ENCODE measurements around the gene DOCK10. TPM values are rescaled to one million over a fixed set of nuclear protein-coding genes. Genes with fewer than 3 reads are reported as not detected.
A peak's percentile ranks its signal among the peaks of the same experiment; 100 is the strongest.

DOCK10 gene
- 1 to 10 TPM; 2.0 to 3.4 TPM for total RNA-seq

DNA sequence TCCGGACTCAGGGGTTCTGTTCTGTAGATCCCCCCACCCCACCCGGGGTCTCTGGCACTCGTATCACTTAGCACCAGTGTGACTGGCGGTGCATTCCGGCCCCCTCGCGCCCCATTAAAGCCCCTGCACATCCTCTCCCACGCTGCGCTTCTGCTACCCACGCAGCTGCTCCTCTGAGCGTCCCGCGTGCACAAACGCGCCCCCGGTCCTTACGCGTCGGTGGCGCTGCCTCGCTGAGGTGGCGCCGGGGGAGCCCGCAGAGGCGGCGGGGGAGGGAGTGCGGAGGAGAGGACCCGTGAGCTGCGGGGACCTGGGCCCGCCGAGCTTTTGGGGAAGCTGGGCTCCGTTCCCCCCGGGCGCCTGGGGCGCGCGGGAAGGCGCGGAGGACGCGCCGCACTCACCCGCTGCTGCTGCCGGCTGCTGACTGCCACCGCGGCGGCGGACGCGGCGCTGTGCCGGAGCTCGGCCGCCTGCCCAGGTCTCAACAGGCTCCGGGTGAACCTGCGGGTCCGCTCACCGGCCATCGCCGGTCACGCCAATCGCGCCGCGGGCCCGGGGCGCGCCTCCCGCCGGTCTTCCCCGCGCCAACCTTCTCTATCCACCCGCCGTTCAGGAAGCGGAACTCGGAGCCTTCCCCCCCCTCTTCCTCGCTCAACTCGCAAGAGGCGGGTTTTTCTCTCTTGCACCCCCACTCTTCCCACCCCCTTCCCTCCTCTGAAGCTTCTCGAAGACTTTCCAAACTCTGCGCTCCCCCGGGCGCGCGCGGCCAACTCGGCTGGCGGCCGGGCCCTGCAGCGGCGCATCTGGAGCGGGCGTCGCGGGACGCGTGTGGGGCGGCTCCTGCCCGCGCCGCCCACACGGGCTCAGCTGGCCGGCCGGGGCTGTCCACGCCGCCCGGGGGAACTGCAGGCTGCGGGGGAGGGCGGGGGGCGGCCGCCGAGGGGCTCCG, at the start of gene DOCK10:
TSS of gene DOCK10 (minus strand) at position 618 of the 949 bp plus-strand sequence. CDS start at position 524, 94 bp downstream.
- DNase-seq: peak in 3 of 4 donors; percentile 9 to 39 (median 15)
- Histone ChIP-seq H3K36me3 (replicated peaks in 1 of 2; ENCODE audit: insufficient read depth in 1 of 2, low read depth in 2 of 2) (no peaks in the 10 kb centered on the region), H3K9me3 (no peaks in the 10 kb centered on the region), H3K4me1 (peaks cover 16% of the 10 kb centered on the region), H3K4me3 (peak within 1 kb of the TSS in 1 of 2 donors; percentile 34), H3K27me3 (no peaks in the 10 kb centered on the region), H3K27ac (peak within 1 kb of the TSS in 1 of 4 donors; percentile 27)
- no peak for TF ChIP-seq POLR2A (IDR thresholded peaks at IDR 0.05)
- TF ChIP-seq, protein P1, sequence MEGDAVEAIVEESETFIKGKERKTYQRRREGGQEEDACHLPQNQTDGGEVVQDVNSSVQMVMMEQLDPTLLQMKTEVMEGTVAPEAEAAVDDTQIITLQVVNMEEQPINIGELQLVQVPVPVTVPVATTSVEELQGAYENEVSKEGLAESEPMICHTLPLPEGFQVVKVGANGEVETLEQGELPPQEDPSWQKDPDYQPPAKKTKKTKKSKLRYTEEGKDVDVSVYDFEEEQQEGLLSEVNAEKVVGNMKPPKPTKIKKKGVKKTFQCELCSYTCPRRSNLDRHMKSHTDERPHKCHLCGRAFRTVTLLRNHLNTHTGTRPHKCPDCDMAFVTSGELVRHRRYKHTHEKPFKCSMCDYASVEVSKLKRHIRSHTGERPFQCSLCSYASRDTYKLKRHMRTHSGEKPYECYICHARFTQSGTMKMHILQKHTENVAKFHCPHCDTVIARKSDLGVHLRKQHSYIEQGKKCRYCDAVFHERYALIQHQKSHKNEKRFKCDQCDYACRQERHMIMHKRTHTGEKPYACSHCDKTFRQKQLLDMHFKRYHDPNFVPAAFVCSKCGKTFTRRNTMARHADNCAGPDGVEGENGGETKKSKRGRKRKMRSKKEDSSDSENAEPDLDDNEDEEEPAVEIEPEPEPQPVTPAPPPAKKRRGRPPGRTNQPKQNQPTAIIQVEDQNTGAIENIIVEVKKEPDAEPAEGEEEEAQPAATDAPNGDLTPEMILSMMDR (IDR thresholded peaks at IDR 0.05): no peak
- peak; percentile 49 for ATAC-seq
- WGBS, 2 donors: 0 to 1% methylated on average over 43 to 110 of the region's 113 CpGs
- intact Hi-C loops (cut with DNase I): no loop called here

DNA sequence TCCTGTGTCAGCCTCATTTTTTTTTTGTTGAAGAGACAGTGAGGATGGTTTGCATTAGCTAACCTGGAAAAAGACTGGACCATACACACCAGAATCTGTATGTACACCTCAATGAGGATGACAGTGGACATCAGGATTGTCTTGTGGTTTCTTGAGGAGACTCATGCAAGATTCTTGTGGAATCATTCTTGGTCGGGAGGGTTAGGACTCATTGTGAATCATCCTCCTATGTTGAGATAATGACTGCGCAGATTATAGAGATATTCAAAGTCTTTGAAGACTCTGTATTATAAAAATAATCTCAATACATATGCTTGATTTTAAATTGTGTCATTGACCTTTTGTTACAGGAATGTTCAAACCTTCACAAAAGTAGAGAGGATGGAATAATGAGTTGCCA, 49.1 kb upstream of the DOCK10 start:
- H3K36me3 ChIP-seq (replicated peaks in 1 of 2; ENCODE audit: insufficient read depth in 1 of 2, low read depth in 2 of 2): no peaks in the 10 kb centered on the region
- no peaks in the 10 kb centered on the region for H3K9me3 ChIP-seq
- no peak overlapping the region for H3K4me3 ChIP-seq
- H3K27me3 ChIP-seq: no peaks in the 10 kb centered on the region
- WGBS, 2 donors: 68 to 74% methylated on average over 2 of the region's 2 CpGs
- no peak for ATAC-seq
- intact Hi-C loops (cut with DNase I): no loop called here
- no peak overlapping the region for H3K27ac ChIP-seq
- TF ChIP-seq, protein P1 (IDR thresholded peaks at IDR 0.05): no peak
- no peak for TF ChIP-seq POLR2A (IDR thresholded peaks at IDR 0.05)
- H3K4me1 ChIP-seq: no peaks in the 10 kb centered on the region
- DNase-seq: no peak

DNA sequence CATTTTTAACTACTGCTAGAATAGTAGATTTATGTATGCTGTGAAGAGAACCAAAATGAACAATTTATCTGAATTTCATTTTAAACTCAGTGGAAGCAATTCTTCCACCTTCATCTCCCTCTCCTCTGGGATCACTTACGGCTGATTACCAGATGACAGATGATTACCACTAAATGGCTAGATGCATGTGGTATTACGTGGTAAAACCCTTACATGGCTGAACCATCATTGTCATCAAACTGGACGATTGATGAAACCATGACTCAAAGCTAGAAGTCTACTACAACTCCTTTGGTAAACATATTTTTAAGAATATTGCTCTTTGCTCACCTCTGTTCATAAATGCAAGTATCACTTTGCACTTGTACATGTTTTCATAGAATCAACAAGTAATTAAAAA, 48.5 kb upstream of the DOCK10 start:
- 41 to 51% methylated on average over 3 of the region's 3 CpGs for WGBS, 2 donors
- no peaks in the 10 kb centered on the region for H3K36me3 ChIP-seq (replicated peaks in 1 of 2; ENCODE audit: insufficient read depth in 1 of 2, low read depth in 2 of 2)
- H3K4me1 ChIP-seq: no peaks in the 10 kb centered on the region
- ATAC-seq: no peak
- TF ChIP-seq POLR2A (IDR thresholded peaks at IDR 0.05): no peak
- TF ChIP-seq, protein P1 (IDR thresholded peaks at IDR 0.05): no peak
- DNase-seq: no peak
- H3K27me3 ChIP-seq: no peaks in the 10 kb centered on the region
- no peak overlapping the region for H3K4me3 ChIP-seq
- no peaks in the 10 kb centered on the region for H3K9me3 ChIP-seq
- intact Hi-C loops (cut with DNase I): no loop called here
- H3K27ac ChIP-seq: no peak overlapping the region

DNA sequence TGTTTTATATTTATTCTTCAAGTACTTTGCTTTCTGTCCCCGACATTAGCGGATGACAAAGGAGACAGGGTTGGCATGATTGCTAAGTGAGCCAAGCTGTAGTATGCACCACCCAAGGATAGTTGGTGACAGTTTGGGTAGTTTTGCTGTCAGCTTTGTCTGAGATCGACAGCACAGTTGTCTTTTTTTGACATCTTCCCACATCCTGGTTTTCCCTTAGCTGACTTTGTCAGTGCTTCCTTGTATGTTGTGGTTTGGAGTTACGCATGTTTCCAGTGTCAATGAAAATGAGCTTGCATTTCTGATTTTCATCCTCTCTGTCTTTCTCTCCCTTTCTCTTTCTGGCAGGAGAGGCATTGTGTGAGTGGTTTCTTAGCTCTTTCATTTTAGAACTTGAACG, 44.6 kb upstream of the DOCK10 start:
- ATAC-seq: no peak
- intact Hi-C loops (cut with DNase I): no loop called here
- Histone ChIP-seq H3K27ac (no peak overlapping the region), H3K4me3 (no peak overlapping the region), H3K27me3 (no peaks in the 10 kb centered on the region), H3K36me3 (replicated peaks in 1 of 2; ENCODE audit: insufficient read depth in 1 of 2, low read depth in 2 of 2) (no peaks in the 10 kb centered on the region), H3K9me3 (no peaks in the 10 kb centered on the region), H3K4me1 (no peaks in the 10 kb centered on the region)
- WGBS, 2 donors: 67 to 69% methylated on average over 5 of the region's 5 CpGs
- TF ChIP-seq POLR2A (IDR thresholded peaks at IDR 0.05): no peak
- TF ChIP-seq, protein P1 (IDR thresholded peaks at IDR 0.05): no peak
- DNase-seq: no peak
